Natural killer cell (primary cell): Measurements from ENCODE around the gene IL1RAP. TPM values are rescaled to one million over a fixed set of nuclear protein-coding genes. Genes with fewer than 3 reads are reported as not detected.

Experiments
- ATAC-seq, 3 donors: fragments of 150-1000 bp in 2 of 3; fragments of 200-7000 bp in 1 of 3; cut with Tn5 transposase; 1 replicate in 1 of 3; 2 replicates in 2 of 3; pipeline ENCODE4 v1.10.0; 2021; ENCODE audit warnings: mild to moderate bottlenecking in 2 of 3, moderate library complexity in 2 of 3
- DNase-seq, 2 donors: peaks; one replicate each; pipeline versions ENCODE4 v3.0.0 to v3.0.0-alpha.2; 2013 to 2021; ENCODE audit warnings: mixed read lengths in 1 of 2
- H3K27ac ChIP-seq: one replicate; pipeline ENCODE4 v1.5.1; 2013; ENCODE audit warnings: mild to moderate bottlenecking, low read length
- H3K27me3 ChIP-seq: one replicate; pipeline ENCODE4 v1.6.1; 2013; ENCODE audit warnings: low read length; ENCODE audit not compliant: control insufficient read depth, insufficient read depth
- H3K36me3 ChIP-seq: one replicate; pipeline ENCODE4 v1.6.1; 2013; ENCODE audit warnings: low read length; ENCODE audit not compliant: control insufficient read depth, insufficient read depth
- H3K4me1 ChIP-seq: one replicate; pipeline ENCODE4 v1.6.1; 2013; ENCODE audit warnings: low read length; ENCODE audit not compliant: control insufficient read depth, insufficient read depth
- H3K4me3 ChIP-seq: one replicate; pipeline ENCODE4 v1.5.1; 2013; ENCODE audit warnings: low read length
- H3K9me3 ChIP-seq: one replicate; pipeline ENCODE4 v1.6.1; 2013; ENCODE audit warnings: low read length; ENCODE audit not compliant: control insufficient read depth, insufficient read depth
- H3K27ac Mint-ChIP-seq, 2 donors: one replicate each; pipeline ENCODE4 v1.8.0; 2022; ENCODE audit warnings: mild to moderate bottlenecking in 2 of 2, mixed read lengths in 2 of 2, moderate library complexity in 1 of 2
- H3K27me3 Mint-ChIP-seq, 2 donors: one replicate each; pipeline ENCODE4 v1.8.0; 2022; ENCODE audit warnings: low read depth in 2 of 2, mixed read lengths in 2 of 2
- H3K36me3 Mint-ChIP-seq: one replicate; pipeline ENCODE4 v1.8.0; 2022; ENCODE audit warnings: mixed read lengths
- H3K4me1 Mint-ChIP-seq, 2 donors: one replicate each; pipeline ENCODE4 v1.8.0; 2022; ENCODE audit warnings: mixed read lengths in 2 of 2
- H3K4me3 Mint-ChIP-seq: one replicate; pipeline ENCODE4 v1.8.0; 2022; ENCODE audit warnings: mild to moderate bottlenecking, moderate library complexity, mixed read lengths
- H3K9me3 Mint-ChIP-seq, 2 donors: one replicate each; pipeline ENCODE4 v1.8.0; 2022; ENCODE audit warnings: mixed read lengths in 2 of 2
- CTCF ChIP-seq: fragments of 200-600 bp; IDR thresholded peaks from one replicate; pipeline ENCODE4 v1.8.0; 2022; ENCODE audit warnings: antibody characterized with exemption
- WGBS: methylation state at CpG from one replicate; pipeline ENCODE4 v1.1.7; 2013; ENCODE audit warnings: missing lambda C conversion rate; ENCODE audit not compliant: insufficient coverage; 5-methylcytosine and 5-hydroxymethylcytosine counted together
- intact Hi-C: fragments of 100-400 bp; cut with micrococcal nuclease; formaldehyde crosslinking; loops from one replicate; pipeline ENCODE4 v1.14.2; 2022
- total RNA-seq, 4 donors: library from RNA; stranded (reverse); fragments of 120-200 nt in 1 of 4; gene quantifications; one replicate each; pipeline versions ENCODE4 v1.2.3 to v1.2.4, GENCODE V29; 2013 to 2022

IL1RAP gene
- total RNA-seq, 3 donors from 2014 or later (not counting 1 experiment from before 2014, with no cell fraction given): 11.4 to 19.8 (median 15.1) TPM

- Mint-ChIP-seq H3K4me3 (no peak overlapping the region), H3K9me3 (peaks cover 0 to 2% of the 10 kb centered on the region in 2 donors), H3K27me3 (no peaks in the 10 kb centered on the region), H3K27ac (no peak overlapping the region), H3K4me1 (peaks cover 4 to 12% of the 10 kb centered on the region in 2 donors), H3K36me3 (no peaks in the 10 kb centered on the region)
- Histone ChIP-seq H3K4me3 (no peak overlapping the region), H3K36me3 (no peaks in the 10 kb centered on the region), H3K4me1 (no peaks in the 10 kb centered on the region), H3K27me3 (no peaks in the 10 kb centered on the region), H3K9me3 (no peaks in the 10 kb centered on the region), H3K27ac (no peak overlapping the region)
- 59% methylated on average over 5 of the region's 7 CpGs for WGBS
- no peak for TF ChIP-seq CTCF
- intact Hi-C loops: no loop called here
- no peak for DNase-seq
- peak in 1 of 3 donors; percentile 41 for ATAC-seq
Observed at GRCh38 chr3:190575437-190576185, 61.7 kb downstream of the IL1RAP start.

- Mint-ChIP-seq H3K27ac (no peak overlapping the region), H3K4me3 (no peak overlapping the region), H3K27me3 (no peaks in the 10 kb centered on the region), H3K9me3 (peaks cover 0 to under 1% of the 10 kb centered on the region in 2 donors), H3K36me3 (no peaks in the 10 kb centered on the region), H3K4me1 (peaks cover 4 to 12% of the 10 kb centered on the region in 2 donors)
- Histone ChIP-seq H3K27me3 (no peaks in the 10 kb centered on the region), H3K9me3 (no peaks in the 10 kb centered on the region), H3K4me3 (no peak overlapping the region), H3K36me3 (no peaks in the 10 kb centered on the region), H3K27ac (no peak overlapping the region), H3K4me1 (no peaks in the 10 kb centered on the region)
- intact Hi-C loops: no loop called here
- 87% methylated on average over 4 of the region's 4 CpGs for WGBS
- TF ChIP-seq CTCF: no peak
- ATAC-seq (no peak), DNase-seq (no peak)
Observed at GRCh38 chr3:190577225-190577624, 63.3 kb downstream of the IL1RAP start.

GRCh38 chr3:190579514-190580137 lies 65.7 kb downstream of the IL1RAP start:
- Histone ChIP-seq H3K9me3 (no peaks in the 10 kb centered on the region), H3K27me3 (no peaks in the 10 kb centered on the region), H3K36me3 (no peaks in the 10 kb centered on the region), H3K4me1 (no peaks in the 10 kb centered on the region), H3K27ac (no peak overlapping the region), H3K4me3 (no peak overlapping the region)
- TF ChIP-seq CTCF: no peak
- H3K36me3 Mint-ChIP-seq: no peaks in the 10 kb centered on the region
- no peak overlapping the region for H3K4me3 Mint-ChIP-seq
- DNase-seq (no peak), ATAC-seq (no peak)
- H3K4me1 Mint-ChIP-seq: peaks cover 4 to 12% of the 10 kb centered on the region in 2 donors
- no peaks in the 10 kb centered on the region for H3K9me3 Mint-ChIP-seq
- intact Hi-C loops: no loop called here
- 79% methylated on average over 2 of the region's 3 CpGs for WGBS
- H3K27ac Mint-ChIP-seq: no peak overlapping the region
- H3K27me3 Mint-ChIP-seq: no peaks in the 10 kb centered on the region
